Kasumi-1 (cell line): ENCODE results near the gene PSMD14.

Source experiments
- DNase-seq, 2 experiments: peaks; one replicate each; lab custom pipeline; 2025; lab: John Stamatoyannopoulos, UW

The PSMD14 gene

GRCh38 chr2:161418715-161419637 is 110.8 kb downstream of the PSMD14 start:
- peak; percentile 31 to 34 for DNase-seq

GRCh38 chr2:161419638-161420190 is 111.5 kb downstream of the PSMD14 start:
- no peak for DNase-seq

- no peak for DNase-seq
These were observed 112.3 kb downstream of the PSMD14 start for GRCh38 chr2:161420406-161421074.

- DNase-seq, result no peak
These were observed 113.5 kb downstream of the PSMD14 start for GRCh38 chr2:161421686-161422085.

GRCh38 chr2:161422816-161423403 is 114.7 kb downstream of the PSMD14 start:
- no peak for DNase-seq

GRCh38 chr2:161423421-161424393 is 115.5 kb downstream of the PSMD14 start:
- DNase-seq, result no peak

GRCh38 chr2:161424394-161424769 is 116.2 kb downstream of the PSMD14 start:
- DNase-seq, result no peak

GRCh38 chr2:161424891-161425727 is 116.9 kb downstream of the PSMD14 start:
- DNase-seq, result no peak

- DNase-seq, result no peak
These were observed 117.7 kb downstream of the PSMD14 start for GRCh38 chr2:161425728-161426454.

- no peak for DNase-seq
These were observed 118.3 kb downstream of the PSMD14 start for GRCh38 chr2:161426455-161426921.

GRCh38 chr2:161426922-161427663 is 118.9 kb downstream of the PSMD14 start:
- no peak for DNase-seq

GRCh38 chr2:161427664-161428587 is 119.7 kb downstream of the PSMD14 start:
- DNase-seq, result no peak

- DNase-seq, result no peak
These were observed 122.2 kb downstream of the PSMD14 start for GRCh38 chr2:161430386-161430785.

- no peak for DNase-seq
These were observed 123.9 kb downstream of the PSMD14 start for GRCh38 chr2:161432107-161432506.

GRCh38 chr2:161434118-161434517 is 125.9 kb downstream of the PSMD14 start:
- DNase-seq, result no peak

- DNase-seq, result no peak
These were observed 128.2 kb downstream of the PSMD14 start for GRCh38 chr2:161436411-161436810.

GRCh38 chr2:161438598-161438997 is 130.4 kb downstream of the PSMD14 start:
- no peak for DNase-seq

GRCh38 chr2:161445097-161445496 is 136.9 kb downstream of the PSMD14 start:
- no peak for DNase-seq
